Stimulated activated CD4-positive, alpha-beta T cell treated with anti-CD3 and anti-CD28 coated beads, Interleukin-15, amount 100 ng/mL, for 1 hour (primary cell): Measurements from ENCODE around the gene ENDOD1.
"Not testable (repeated sequence)": the region's sequence is repeated elsewhere in the genome, so short reads cannot be mapped to it uniquely, and the experiment has no call there.

Experiments
- DNase-seq, 2 donors: peaks; one replicate each; pipeline ENCODE4 v3.0.0-alpha.2; 2020; ENCODE audit warnings: low read depth in 1 of 2, low spot score in 1 of 2

The ENDOD1 gene, protein sequence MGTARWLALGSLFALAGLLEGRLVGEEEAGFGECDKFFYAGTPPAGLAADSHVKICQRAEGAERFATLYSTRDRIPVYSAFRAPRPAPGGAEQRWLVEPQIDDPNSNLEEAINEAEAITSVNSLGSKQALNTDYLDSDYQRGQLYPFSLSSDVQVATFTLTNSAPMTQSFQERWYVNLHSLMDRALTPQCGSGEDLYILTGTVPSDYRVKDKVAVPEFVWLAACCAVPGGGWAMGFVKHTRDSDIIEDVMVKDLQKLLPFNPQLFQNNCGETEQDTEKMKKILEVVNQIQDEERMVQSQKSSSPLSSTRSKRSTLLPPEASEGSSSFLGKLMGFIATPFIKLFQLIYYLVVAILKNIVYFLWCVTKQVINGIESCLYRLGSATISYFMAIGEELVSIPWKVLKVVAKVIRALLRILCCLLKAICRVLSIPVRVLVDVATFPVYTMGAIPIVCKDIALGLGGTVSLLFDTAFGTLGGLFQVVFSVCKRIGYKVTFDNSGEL

DNA sequence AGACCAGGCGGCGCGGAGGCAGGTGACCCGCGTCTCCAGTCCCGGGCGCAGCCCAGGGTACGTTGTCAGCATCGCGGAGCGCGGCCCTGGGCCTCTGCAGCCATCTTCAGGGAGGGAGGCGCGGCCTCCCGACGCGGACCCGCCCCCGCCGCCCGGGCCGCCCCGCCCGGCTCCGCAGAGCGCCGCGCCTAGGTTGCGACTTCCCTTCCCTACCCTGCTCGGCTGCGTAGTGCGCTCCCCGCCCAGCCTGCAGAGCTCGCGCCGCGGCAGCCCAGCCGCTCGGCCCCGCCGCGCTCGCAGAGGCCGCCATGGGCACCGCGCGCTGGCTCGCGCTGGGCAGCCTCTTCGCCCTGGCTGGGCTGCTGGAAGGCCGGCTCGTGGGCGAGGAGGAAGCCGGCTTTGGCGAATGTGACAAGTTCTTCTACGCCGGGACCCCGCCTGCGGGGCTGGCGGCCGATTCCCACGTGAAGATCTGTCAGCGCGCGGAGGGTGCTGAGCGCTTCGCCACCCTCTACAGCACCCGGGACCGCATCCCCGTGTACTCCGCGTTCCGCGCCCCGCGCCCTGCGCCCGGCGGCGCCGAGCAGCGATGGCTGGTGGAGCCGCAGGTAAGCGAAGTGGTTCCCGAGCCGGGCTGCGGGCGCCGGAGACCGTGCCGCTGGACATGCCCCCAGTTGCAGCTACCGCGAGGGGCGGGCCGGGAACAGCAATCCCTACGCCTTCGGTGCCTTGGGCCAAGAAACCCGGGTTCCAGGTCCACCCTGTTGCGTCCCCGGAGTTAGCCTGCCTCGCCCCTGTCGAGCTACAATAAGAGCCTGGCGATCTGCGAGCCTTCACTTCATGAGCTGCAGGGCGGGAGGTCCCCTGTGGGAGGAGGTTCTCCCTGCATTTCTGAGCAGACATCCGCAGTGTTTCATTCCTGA, at the start of gene ENDOD1:
Gene ENDOD1, plus strand, starts transcription at position 227 of the 923 bp plus-strand sequence. Its CDS starts 82 bp downstream, at position 309.
- peak; percentile 72 to 83 for DNase-seq

DNA sequence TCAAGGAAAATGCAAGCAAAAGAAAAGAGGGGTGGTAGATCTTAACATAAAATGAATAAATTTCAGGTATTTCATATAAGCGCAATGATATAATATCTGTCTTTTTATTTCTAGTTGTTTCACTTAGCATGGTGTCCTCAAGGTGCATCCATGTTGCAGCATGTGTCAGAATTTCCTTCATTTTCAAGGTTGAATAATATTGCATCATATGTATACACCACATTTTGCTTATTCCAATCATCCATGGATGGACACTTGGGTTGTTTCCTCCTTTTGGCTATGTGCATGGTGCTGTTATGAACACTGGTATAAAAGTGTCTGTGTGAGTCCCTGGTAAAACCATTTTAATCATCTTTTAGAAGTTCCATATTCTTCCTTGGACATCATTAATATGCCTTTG, 47.4 kb upstream of the ENDOD1 start:
- DNase-seq = no peak

DNA sequence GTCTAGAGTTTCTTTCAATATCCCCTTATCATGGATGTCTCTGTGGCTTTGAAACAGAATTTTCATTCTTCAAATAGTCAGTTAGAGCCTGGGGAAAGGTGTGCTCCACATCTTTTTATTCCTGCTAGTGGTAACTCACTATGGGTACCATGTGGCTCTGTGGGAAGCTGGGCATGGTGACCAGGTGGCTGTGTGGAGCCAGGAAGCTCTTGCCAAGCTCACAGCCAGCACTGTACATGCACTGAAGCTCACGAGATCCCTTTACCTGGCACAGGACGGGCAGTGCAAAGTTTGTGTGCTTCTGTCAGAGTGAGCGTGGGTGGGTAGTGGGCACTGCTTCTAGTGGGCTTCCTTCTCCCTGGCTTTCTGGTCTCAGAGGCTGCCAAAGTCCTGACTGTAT, 46.7 kb upstream of the ENDOD1 start:
- DNase-seq = no peak

DNA sequence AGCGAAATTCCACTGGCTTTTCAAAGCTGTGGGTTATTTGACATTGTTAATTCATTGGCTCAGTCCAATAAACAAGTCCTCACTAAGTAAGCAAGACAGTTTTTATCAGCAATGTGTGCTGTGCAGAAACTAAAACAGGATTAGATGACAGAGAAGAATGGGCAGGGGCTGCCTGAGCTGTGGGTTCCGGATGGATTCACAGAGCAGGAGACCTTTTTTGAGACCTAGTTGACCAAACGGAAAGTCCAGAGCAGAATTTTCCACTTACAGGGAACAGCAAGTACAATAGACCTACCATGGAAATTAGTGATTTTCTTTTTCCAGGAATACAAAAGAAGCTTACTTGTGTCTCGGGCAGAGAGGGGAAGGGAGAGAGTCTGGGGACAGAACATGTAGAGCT, 45.6 kb upstream of the ENDOD1 start:
- DNase-seq = no peak

DNA sequence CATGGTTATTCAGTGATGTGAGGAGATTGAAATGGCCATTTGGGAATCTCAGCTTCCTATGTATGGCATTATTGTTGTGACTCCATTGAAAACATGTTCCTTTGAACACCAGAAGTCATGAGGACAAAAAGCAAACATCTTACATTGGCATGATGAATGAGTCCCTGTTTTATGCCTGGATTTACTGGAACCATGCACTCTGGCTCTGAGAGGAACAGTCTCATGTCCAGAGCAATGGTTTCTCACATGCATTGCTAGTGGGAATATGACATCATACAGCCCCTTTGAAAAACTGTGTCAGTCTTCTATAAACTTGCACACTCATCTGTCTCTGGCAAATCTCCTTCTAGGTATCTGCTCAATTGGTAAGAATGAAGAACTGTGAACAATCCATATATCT, 43.8 kb upstream of the ENDOD1 start:
- no peak for DNase-seq

DNA sequence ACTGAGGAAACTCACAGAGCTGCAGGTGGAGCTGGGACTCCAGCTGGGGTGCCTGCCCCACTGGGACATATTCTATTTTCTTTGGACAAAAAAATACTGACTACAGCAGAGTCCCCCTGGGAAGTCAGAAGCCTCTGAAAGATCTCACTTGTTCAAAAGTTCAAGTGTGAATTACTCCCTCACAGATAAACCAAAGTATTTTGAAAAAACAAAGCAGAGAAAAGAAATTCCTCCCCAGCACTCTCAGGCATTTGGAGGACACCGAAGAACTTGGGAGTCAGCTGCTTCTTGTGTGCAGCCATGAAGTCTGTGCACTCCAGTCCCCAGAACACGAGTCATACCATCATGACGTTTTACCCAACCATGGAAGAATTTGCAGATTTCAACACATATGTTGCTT, 40.5 kb upstream of the ENDOD1 start, which contains the start of gene KDM4F:
Gene KDM4F, plus strand, starts transcription at position 301 of the 400 bp plus-strand sequence.
- not testable (repeated sequence) for DNase-seq

- no peak for DNase-seq
These were observed 38.9 kb upstream of the ENDOD1 start for GRCh38 chr11:95050595-95051202.

DNA sequence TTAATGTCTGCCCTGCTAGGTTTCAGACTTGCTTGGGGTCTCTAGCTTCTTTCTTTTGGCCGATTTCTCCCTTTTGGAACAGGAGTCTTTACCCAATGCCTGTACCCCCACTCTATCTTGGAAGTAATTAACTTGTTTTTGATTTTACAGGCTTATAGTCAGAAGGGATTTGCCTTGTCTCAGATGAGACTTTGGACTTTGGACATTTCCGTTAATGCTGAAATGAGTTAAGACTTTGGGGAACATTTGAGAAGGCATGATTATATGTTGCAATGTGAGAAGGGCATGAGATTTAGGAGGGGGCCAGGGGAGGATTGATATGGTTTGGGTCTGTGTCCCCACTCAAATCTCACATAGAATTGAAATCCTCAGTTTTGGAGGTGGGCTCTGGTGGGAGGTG, 35.3 kb upstream of the ENDOD1 start:
- DNase-seq = no peak

DNA sequence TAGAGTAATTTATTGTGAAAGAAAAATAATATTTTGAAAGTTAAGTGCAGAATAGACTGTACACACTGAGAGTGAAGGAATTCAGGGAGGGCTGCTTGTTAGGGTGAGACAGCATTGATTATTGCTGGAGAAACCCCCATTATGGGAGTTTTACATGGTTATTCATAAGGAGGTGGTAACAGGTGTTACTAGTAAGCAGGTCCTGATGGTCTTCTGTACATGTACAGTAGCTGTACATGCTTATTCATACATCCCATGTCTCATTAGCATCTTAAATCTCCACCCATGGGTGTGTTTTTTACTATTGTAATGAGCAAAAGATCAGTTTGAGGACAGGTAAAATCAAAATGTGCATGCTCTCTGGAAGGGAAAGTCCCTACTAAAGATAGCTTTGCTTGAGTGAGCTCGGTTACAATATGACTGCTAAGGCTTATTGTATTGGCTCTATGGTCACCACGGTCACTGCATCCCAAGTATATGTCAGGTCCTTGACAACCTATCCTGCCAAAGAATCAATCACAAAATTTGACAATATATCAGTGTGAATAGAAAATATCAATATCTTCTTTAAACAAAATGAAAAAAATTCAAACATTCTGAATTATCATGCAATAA, 34.3 kb upstream of the ENDOD1 start:
- DNase-seq = no peak

GRCh38 chr11:95057959-95058358, 31.7 kb upstream of the ENDOD1 start:
- DNase-seq = no peak

DNA sequence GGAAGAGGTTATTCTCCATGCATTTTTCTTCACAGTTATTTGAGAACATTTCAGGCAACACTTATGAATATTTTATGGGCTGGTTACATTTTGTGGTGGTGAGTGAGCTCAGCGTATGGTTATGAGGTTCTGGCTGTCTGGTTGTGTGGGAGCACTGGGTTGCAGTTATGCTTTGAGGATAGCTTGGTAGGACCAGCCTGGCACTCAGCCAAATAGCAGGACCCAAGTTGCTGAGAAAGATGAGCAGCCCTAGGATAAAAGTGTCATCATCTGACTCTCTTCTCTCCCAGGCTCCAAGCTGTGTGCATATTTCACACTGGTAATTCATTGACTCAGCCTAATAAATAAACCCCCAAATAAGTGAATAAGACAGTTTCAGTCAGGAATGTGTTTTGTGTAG, 31.0 kb upstream of the ENDOD1 start:
- no peak for DNase-seq

DNA sequence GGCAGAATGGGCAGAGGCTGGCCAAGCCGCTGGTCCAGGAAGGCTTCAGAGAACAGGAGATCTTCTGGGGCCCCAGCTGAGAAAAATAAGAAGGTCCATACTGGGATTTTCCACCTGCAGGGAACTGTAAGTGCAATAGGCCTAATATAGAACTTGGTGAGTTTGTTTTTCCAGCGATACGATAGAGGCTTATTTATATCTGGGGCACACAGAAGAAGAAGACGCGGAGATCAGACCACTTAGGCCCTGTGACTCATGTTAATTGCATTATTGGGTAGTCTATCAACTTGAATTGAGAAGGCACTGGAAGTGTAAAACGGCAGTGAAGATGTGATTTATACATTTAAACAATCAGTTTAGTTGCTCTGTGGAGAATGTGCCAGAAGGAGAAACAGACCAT, 30.6 kb upstream of the ENDOD1 start:
- no peak for DNase-seq

DNA sequence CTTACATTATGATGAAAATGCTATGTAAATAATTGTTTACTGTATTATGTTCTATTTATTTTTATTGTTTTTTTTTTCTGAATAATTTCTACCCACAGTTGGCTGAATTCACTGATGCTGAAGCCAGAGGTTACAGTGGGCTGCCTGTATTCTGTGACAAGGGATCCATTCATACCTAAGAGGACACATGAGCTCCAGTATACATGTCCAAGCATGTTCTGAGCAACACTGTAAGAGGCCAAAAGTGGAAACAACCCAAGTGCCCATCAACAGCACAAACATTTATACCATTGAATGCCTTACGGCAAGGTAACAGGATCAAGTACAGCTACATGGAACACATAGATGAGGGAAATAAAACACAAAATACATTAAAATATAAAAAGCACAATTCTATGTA, 24.3 kb upstream of the ENDOD1 start:
- DNase-seq = no peak

GRCh38 chr11:95066716-95067038, 23.0 kb upstream of the ENDOD1 start, which contains the start of gene SRSF8:
Gene SRSF8 (plus strand): TSS chr11:95066919. CDS start chr11:95067227, 308 bp downstream.
- no peak for DNase-seq

GRCh38 chr11:95067039-95067840, 22.4 kb upstream of the ENDOD1 start:
- peak; percentile 47 to 62 for DNase-seq

- DNase-seq = no peak
These were observed 21.8 kb upstream of the ENDOD1 start for GRCh38 chr11:95067841-95068219.

DNA sequence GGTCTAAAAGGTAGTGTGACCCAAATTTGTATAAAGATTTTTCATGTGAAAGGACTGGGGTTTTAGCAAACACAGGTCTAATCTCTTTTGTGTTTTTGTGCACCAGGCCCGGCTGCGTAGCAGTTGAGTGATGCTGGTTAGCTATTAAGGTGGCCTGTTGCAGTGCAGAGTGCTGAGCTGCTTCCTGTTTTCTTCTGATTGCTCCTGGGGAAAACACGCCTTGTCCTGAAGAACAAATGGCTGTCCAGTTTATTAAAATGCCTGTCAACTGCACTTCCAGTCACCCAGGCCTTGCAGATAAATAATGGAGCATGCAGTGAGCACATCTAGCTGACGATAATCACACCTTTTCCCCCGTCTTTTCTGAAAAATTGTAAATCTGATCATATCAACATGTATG, 21.1 kb upstream of the ENDOD1 start:
- peak in 1 of 2 donors; percentile 26 for DNase-seq

- DNase-seq = no peak
These were observed 19.2 kb upstream of the ENDOD1 start for GRCh38 chr11:95070471-95070870.

- DNase-seq = no peak
These were observed 16.7 kb upstream of the ENDOD1 start for GRCh38 chr11:95072948-95073347.
